Embryonic facial prominence (tissue), 1 donor: ENCODE measurements around the gene ATP13A2.

ENCODE experiments used
- DNase-seq: peaks from one replicate; pipeline ENCODE4 v3.0.0-alpha.2; 2016; ENCODE audit errors: extremely low spot score

The ATP13A2 gene, protein sequence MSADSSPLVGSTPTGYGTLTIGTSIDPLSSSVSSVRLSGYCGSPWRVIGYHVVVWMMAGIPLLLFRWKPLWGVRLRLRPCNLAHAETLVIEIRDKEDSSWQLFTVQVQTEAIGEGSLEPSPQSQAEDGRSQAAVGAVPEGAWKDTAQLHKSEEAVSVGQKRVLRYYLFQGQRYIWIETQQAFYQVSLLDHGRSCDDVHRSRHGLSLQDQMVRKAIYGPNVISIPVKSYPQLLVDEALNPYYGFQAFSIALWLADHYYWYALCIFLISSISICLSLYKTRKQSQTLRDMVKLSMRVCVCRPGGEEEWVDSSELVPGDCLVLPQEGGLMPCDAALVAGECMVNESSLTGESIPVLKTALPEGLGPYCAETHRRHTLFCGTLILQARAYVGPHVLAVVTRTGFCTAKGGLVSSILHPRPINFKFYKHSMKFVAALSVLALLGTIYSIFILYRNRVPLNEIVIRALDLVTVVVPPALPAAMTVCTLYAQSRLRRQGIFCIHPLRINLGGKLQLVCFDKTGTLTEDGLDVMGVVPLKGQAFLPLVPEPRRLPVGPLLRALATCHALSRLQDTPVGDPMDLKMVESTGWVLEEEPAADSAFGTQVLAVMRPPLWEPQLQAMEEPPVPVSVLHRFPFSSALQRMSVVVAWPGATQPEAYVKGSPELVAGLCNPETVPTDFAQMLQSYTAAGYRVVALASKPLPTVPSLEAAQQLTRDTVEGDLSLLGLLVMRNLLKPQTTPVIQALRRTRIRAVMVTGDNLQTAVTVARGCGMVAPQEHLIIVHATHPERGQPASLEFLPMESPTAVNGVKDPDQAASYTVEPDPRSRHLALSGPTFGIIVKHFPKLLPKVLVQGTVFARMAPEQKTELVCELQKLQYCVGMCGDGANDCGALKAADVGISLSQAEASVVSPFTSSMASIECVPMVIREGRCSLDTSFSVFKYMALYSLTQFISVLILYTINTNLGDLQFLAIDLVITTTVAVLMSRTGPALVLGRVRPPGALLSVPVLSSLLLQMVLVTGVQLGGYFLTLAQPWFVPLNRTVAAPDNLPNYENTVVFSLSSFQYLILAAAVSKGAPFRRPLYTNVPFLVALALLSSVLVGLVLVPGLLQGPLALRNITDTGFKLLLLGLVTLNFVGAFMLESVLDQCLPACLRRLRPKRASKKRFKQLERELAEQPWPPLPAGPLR

DNA sequence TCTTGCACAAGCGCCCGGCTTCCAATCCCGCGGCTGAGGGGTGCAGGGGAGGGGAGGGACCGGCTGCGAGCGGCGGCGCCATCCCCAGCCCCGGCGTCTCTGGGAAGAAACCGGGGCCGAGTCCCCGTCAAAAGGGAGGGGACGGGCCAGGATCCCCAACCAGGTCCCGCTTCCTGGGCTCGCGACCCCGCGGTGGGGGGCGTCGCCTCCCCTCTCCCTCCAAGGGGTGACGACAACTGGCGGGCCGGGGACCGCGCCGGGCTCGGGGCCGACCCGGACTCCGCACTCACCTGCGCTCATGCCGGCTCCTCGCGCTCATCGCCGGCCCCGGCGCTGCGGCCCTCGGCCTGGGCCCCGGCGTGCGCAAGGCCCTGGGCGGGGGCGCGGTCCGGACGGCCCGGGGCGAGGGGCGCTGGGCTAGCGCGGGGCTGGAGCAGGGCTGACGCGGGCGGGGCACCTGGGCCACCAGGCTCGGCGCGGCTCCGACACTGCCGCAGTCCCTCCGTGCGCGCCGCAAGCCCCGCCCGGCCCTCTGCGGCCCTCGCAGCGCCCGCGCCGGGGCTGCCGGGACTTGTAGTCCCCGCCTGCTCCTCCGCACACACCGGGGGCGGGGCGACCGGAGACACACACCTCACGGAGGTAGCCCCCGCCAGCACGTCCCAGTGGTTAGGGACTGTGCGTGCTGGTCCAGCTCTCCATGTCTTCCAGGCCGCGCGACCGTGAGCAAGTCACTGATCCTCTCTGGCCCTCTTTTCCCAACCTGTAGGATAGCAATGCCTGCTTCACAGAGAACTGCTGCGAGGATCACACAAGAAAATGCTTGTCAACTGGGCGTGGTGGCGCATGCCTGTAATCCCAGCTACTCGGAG is at the start of gene ATP13A2:
TSS of gene ATP13A2 (minus strand) at position 490 of the 869 bp plus-strand sequence. CDS start at position 300, 190 bp downstream.
- DNase-seq = peak; percentile 45

DNA sequence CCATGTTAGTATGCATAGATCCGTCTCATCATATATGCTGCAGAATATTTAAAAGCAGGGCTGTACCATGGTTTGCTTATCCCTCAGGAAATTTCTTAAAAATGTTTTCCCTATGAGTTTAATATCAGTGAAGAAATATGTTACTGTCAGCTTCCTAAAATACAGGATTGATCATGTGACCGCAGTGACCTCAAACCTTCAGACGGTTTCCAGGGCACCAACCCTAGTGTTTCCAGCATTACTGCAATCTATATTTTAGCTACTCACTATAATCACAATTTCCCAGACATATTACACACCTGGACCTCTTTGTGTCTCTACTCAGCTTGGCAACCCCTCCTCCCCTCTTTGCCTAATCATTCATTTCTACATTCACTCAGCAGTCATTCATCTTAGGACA is 49.8 kb upstream of the ATP13A2 start:
- no peak for DNase-seq

DNA sequence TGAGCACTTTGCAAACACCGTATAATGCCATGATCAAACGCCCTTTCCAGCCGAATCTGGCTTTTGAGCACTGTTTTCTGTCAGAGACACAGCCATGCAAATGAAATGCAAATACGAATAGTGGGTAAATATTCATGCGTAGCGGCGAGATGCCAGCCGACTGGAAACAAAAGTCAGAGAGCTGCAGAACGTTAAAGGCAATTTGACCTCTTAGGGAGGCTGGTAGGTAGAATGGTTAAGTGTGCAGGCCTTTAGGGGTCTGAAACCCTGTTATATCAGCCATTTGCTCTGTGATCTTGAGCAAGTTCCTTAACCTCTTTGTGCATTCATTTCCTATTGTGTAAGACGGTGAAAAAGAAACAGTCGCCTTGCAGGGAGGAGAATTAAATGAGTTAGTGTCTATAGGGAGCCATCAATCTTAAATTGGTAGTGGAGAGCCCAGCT is 48.6 kb upstream of the ATP13A2 start:
- DNase-seq = no peak

DNA sequence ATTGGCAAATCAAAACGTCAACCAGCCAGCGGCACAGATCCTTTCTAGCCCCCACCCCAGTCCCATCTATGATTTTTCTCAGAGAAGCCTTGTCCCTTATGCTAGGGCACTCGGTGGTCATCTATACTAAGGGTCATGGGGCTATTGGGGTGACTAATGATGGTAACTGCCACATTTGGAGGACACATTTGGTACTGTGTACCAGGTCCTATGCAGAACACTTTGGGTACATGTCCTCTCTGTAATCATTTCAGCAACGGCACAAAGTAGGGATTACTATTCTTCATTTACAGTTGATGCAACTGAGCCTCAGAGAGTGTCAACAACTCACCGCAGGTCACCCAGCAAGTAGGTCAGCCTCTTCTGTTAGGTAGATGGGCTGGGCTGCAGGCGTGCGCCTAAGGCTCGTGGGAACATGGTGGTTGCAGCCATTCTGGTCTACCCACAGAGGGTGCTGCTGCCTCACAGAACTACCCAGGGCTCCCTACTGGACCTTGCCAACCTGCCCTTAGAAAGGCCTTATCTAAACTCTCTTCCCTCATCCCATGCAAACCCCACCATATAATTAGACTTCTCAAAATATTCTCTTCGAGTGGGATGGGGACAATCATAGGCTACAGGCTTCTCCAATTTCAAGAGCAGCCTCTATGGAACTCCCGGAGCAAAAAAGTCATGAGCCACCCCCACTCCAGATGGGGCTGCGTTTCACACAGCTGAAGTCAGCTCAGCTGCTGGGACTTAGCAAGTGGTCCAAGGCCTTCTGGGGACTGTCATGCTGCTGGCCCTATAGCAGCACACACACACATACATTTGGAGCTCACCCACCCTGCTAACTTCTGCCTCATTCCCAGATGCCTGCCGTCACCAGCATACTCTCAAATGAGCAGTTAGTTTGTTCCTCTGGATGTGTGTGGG is 47.9 kb upstream of the ATP13A2 start:
- peak; percentile 27 for DNase-seq

DNA sequence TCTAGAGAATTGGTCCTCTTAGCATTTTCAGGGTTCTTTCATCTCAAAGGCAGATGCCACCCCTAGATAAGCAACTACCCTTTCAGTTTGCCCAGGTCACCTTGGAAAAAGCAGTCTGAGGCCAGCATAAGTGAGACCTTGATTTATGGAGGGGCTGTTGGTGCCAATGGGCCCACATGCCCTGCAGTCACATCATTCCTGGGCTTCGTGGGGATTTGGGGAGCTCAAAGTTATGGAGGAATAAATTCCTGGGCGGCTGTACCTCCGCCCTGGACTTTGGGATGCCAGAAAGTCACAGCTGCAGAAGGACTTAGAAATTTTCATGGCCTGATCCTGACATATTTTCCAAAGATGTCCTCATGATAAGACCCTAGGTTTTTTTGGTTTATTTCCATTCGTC is 44.8 kb upstream of the ATP13A2 start:
- DNase-seq = no peak

DNA sequence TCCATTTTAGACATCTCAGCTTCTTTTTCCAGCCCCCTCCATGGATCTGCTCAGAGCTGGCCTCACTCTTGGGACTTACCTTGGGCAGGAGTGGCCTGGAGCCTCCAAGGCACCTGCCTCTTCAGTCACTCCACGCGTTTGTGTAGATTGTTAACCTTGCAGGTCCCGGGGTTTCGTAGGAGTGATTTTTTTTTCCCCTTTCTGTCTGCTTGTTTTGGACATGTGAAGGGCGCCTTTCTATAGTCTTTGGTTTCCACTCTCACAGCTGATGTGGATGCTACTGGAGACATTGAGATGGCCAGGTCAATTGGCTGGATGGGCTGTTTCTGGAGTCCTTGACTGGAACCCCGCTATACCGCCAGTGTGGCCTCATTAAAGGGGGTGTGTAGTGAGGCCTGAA is 44.1 kb upstream of the ATP13A2 start:
- no peak for DNase-seq

DNA sequence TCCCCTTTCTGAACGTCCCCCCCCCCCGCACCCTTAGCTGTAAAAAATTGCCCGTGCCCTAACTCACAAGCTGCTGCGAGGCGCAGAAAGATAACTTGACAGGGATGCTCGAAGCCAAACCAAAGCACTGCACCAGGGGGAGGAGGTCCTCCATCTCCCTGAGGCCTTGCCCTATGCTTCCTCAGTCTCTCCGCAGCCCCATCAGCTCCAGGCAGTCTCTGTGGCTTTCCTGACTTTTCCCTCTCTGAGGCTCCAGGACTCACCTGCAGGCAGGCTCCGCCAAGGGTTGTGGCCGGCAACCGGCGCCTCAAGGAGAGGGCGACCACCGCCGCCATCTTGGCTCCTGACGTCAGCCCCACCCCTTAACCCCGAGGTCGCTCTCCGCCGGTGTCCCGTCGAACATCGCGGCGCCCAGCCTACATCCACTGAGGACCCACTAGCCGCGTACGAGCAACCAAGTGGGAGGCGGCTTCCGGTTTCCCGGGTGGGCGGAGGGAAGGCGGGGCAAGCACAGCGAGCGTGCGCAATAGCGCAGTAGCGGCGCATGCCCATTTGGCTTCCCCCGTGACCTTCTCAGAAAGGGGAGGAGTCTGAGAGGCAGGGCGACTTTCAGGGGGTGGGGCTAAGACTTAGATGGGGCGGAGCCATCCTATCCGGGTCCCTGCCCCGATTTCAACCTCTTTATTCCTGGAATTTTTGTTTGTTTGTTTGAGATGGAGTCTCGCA is 42.1 kb upstream of the ATP13A2 start, which contains the start of gene SDHB:
TSS of gene SDHB (minus strand) at position 348 of the 726 bp plus-strand sequence. CDS start at position 335, 13 bp downstream.
- DNase-seq = peak; percentile 94

DNA sequence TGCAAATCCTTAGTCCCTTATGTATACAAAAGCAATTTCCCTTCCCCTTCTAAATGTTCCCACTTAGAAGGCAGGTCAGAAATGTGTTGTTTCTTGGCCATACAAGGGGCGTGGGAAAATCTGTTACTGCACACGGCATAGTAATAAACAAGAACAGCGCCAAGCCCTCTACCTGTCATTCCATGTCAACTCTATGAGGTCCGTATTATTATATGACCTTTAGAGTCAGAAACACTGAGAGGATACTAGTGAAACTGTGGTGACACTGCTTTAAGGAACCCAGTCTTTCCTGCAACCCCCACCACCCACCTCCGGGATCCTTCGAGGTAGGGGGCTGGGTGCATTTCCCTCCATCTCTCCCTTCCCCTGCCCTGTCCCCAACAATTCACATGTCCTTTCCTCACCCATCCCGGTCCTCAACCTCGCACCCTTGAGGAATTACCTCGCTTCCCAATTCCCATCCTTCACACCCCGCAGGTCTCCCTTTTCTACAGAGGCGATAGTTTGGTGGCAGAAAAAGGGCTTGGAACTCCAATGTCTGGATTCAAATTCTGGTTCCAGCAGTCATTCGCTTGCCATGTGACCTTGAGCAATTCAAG is 41.5 kb upstream of the ATP13A2 start:
- DNase-seq = no peak

DNA sequence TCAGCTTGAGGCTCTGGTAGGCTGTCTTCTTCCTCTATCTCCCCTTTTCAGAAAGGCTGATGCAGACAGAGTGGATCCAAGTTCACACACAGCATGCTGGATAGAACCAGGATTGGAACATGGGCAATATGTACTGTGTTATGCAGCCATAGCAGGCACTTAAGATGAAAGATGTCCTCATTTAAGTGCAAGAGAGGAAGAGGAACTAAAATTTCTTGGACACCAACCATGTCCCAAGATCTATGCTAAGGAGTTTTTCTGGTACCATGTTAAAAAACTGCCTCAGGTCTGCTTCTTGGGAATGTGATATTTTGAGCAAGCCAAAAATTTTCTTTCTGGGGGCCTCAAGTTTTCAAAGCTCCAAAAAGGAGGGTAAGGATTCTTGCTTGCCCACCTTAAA is 40.9 kb upstream of the ATP13A2 start:
- DNase-seq = no peak

DNA sequence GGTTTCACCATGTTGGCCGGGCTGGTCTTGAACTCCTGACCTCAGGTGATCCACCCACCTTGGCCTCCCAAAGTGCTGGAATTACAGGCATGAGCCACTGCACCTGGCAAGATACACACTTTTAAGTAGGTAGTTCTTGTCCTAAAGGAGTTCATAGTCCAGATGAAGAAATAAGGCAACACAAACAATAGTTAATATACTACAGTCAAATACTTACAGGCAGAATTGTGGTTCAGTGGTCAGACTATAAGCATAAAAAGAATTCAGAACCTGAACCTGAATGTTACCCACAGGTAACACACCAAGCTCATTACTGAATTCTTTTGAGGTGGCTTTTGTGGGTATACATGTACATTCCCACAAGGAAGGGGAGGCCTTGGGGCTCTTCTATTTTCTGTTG is 40.3 kb upstream of the ATP13A2 start:
- no peak for DNase-seq

DNA sequence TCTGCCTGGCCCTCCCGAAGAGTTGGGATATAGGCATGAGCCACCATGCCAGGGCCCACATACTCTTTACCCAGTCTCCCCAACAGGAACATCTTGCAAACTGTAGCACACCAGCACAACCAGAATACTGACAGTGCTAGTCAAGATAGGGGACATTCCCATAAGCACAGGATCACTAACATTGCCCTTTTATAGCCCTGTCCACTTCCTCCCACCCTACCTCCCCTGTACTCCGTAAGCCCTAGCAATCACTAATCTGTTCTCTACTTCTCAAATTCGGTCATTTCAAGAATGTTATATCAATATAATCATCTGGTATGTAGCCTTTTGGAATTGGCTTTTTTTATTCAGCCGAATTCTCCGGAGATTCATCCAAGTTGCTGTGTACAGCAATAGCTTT is 36.2 kb upstream of the ATP13A2 start:
- no peak for DNase-seq

DNA sequence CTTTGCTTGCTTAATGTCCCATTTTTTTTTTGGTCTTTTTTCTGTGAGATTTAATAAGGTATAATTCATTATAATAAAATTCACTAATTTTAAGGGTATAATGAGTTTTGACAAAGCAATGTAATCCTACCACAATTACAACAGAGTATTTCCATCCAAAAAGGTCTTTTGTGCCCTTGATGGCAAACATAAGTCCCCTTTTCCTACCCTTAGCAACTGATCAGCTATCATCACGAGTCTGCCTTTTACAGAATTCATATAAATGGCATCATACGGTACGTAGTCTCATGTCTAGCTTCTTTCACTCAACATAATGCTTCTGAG is 34.6 kb upstream of the ATP13A2 start:
- DNase-seq = no peak

DNA sequence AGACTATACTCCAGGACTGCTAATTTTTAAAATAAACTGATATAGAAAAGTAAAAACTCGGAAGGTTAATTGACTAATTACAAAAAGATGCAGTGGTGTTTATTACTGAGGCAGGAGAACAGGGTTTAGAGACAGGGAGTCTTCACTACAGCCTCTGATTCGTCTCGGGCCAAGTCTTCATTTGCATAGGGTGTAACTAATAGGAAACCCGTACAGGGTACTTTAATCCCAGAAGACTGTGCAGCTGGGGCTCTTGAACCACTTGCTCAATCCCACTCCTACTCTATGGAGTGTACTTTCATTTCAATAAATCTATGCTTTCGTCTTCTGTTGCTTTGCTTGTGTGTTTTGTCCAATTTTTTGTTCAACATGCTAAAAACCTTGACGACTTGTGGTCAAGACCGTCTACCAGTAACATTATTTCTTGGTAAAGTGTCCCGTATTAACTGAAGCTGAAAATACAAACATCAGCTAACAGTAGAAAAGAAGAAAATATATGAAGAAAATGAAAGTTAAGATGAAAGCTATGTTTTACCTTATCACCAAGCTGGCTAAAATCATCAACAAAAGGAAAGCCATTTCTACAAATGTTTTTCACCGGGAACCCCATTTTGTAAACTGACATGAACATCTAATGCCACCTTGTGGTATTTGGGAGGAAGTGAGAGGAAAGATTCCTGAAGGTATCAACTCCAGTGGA is 34.1 kb upstream of the ATP13A2 start:
- peak; percentile 63 for DNase-seq

DNA sequence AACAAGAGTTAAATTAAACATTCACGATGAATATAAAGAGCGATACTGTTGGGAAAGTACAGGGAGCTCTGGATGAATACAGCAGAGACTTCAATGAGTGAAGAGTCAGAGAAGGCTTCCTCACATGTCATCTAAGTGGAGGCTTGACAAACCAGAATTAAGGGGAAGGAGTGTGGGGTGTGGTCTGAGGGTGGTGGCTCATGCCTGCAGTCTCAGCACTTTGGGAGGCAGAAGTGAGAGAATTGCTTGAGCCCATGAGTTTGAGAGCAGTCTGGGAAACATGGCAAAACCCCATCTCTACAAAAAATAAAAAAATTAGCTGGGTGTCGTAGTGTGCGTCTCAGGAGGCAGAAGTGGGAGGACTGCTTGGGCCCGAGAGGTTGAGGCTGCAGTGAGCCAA is 33.4 kb upstream of the ATP13A2 start:
- no peak for DNase-seq

DNA sequence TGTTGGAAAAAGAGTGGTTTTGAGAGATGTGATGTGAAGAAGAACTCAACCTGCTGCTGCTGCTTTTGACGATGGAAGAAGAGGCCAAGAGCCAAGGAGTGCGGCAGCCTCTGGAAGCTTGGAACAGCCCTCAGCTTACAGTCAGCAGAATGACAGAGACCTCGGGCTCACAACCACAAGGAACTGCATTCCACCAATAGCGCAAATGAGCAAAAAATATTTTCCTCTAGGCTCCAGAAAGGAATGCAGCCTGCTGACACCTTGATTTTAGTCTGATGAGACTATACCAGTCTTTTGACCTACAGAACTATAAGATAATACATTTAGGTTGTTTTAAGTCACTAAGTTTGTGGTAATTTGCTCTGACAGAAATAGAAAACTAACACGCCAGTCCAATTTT is 31.9 kb upstream of the ATP13A2 start:
- DNase-seq = no peak

DNA sequence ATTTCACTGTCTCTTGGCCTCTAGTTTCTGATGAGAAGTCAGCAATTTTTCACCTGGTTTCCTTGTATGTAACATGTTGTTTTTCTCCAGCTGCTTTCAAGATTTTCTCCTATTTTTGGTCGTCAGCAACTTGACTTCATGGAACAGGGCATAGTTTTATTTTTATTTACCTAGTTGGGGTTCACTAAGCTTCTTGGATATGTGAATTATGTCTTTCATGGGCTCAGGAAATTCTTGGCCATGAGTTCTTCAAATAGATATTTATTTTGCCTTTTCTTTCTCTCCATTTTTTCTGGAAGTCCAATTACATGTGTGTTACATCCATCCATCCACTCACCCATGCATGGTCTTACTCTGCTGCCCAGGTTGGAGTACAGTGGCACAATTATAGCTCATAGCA is 28.4 kb upstream of the ATP13A2 start:
- DNase-seq = no peak

DNA sequence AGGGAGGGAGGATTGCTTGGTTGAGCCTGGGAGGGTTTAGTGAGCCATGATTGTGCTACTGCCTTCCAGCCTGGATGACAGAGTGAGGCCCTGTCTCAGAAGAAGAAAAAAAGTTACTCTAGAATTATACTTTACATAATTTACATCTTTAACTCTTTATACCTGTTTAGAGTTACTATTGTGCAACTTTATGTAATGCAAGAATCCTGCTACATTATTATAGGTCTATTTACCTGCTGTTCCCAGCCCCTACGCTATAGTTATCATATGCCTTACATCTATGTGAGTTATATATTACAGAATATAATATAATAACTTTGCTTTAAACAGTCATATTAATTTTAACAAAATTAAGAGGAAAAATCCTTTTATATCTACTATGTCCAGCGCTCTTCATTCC is 27.8 kb upstream of the ATP13A2 start:
- no peak for DNase-seq

DNA sequence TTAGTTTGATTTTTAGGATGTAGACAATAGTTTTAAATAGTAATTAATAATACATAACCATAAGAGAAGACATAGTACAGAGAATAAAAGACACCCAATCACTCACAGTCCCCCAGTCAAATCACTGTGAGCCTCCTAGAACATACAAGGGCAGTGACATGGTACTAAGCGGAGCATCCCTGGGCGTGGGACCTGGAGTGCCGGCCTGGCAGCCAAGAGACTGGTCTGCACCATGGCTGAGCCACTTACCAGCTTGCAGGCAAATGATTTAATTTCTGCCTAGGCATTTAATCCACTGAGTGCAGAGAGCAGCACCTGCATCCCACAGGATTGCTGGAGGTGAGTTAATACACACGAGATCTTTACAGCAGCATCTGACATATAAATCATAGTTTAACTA is 21.8 kb upstream of the ATP13A2 start:
- no peak for DNase-seq
